ENCODE measurements around the gene LTA4H. TPM values are rescaled to one million over a fixed set of nuclear protein-coding genes. Genes with fewer than 3 reads are reported as not detected.

Gene LTA4H
- total and polyA plus RNA-seq, 10 of the 15 experiments (the other 5 are each of a cell fraction or from before 2014, with no cell fraction given) = 43.9 to 106 (median 47.3) TPM

GRCh38 chr12:96068636-96069035 is 33.2 kb upstream of the LTA4H start:
- Histone ChIP-seq H3K4me2 (ENCODE audit: control insufficient read depth, insufficient read depth) (no peak overlapping the region), H3K36me3 (ENCODE audit: control insufficient read depth in 2 of 2, insufficient read depth in 2 of 2, low read length in 1 of 2) (no peaks in the 10 kb centered on the region), H3K9me3 (replicated peaks; ENCODE audit: control insufficient read depth, insufficient read depth, low read length) (no peaks in the 10 kb centered on the region), H2AFZ (ENCODE audit: control insufficient read depth, low read depth, low read length) (no peak overlapping the region), H3K27me3 (replicated peaks in 1 of 2; ENCODE audit: control insufficient read depth in 2 of 2, insufficient read depth in 2 of 2, low read length in 1 of 2) (no peaks in the 10 kb centered on the region; a peak in 1 of 4 replicates), H3K4me3 (no peak overlapping the region), H4K20me1 (ENCODE audit: control insufficient read depth, insufficient read depth) (no peaks in the 10 kb centered on the region), H3K27ac (ENCODE audit: control insufficient read depth, insufficient read depth) (no peak overlapping the region), H3K9ac (ENCODE audit: control insufficient read depth, insufficient read depth, low read length) (no peak overlapping the region), H3K79me2 (ENCODE audit: control insufficient read depth, insufficient read depth, low read length) (no peaks in the 10 kb centered on the region), H3K4me1 (ENCODE audit: control insufficient read depth, insufficient read depth, low read length) (peaks cover 6% of the 10 kb centered on the region)
- POLR2A ChIA-PET = no interaction called here
- SMC1A ChIA-PET (ENCODE audit: uncharacterized antibody, unreplicated experiment) = interaction anchor here (5.3 to 6.9 kb wide), 2 partner anchors 147 to 448 kb away, joined by 36 to 60 read pairs; no protein-coding TSS in a partner anchor
- in situ Hi-C loops (cut with MboI) = no loop called here
- intact Hi-C loops (cut with micrococcal nuclease; ENCODE audit: unreplicated experiment) = no loop called here
- RAD21 ChIA-PET (ENCODE audit: unreplicated experiment) = interaction anchor here (1.4 to 3.2 kb wide), 2 partner anchors 332 to 448 kb away, joined by 4 to 13 read pairs; partner anchors contain the start of gene CDK17
- CTCF ChIA-PET = interaction anchor here (10.7 kb wide), 1 partner anchor 144 kb away, joined by 167 read pairs; no protein-coding TSS in a partner anchor
- DNase-seq (ENCODE audit: low read depth, low spot score) (no peak), FAIRE-seq (no peak), ATAC-seq (no peak)
- TF ChIP-seq ELK1 (IDR thresholded peaks at IDR 0.05; ENCODE audit: low read depth, low read length) (no peak), TCF3 (IDR thresholded peaks at IDR 0.05; ENCODE audit: borderline replicate concordance, insufficient read depth, low read depth, low read length) (no peak), CEBPB (IDR thresholded peaks at IDR 0.05; ENCODE audit: borderline replicate concordance in 1 of 2, low read depth in 2 of 2, low read length in 2 of 2) (no peak), ZNF384 (IDR thresholded peaks at IDR 0.05; ENCODE audit: borderline replicate concordance, low read depth, low read length) (no peak), IKZF1 (conservative IDR thresholded peaks at IDR 0.05) (no peak), KDM1A (IDR thresholded peaks at IDR 0.05; ENCODE audit: borderline replicate concordance) (no peak), ATF2 (IDR thresholded peaks at IDR 0.05; ENCODE audit: low read length) (no peak), IRF4 (IDR thresholded peaks at IDR 0.05; ENCODE audit: low read depth, low read length) (no peak), POLR2AphosphoS5 (IDR thresholded peaks at IDR 0.05; ENCODE audit: low read length) (no peak), ATF3 (IDR thresholded peaks at IDR 0.05; ENCODE audit: borderline replicate concordance, extremely low read depth, low read depth, low read length) (no peak), ZNF622 (IDR thresholded peaks at IDR 0.05) (no peak), BCLAF1 (IDR thresholded peaks at IDR 0.05) (no peak)
- 79% methylated on average over 2 of the region's 2 CpGs for WGBS (ENCODE audit: insufficient coverage, insufficient replicate concordance, low lambda C conversion rate, missing lambda C conversion rate)
- no TSS peak for BruUV-seq (replicated peaks)

Data from GM12878 (cell line).